Activated CD4-positive, alpha-beta T cell treated with anti-CD3 and anti-CD28 coated beads, Interleukin-2, amount 10 ng/mL, durations not matched to agents 7 days and 5 days (primary cell): ENCODE measurements around the gene CCNI2. TPM values are rescaled to one million over a fixed set of nuclear protein-coding genes. Genes with fewer than 3 reads are reported as not detected.

Source experiments
- CTCF ChIA-PET: fragments of 350-600 bp; sonication (Branson Sonifier 250); formaldehyde crosslinking; loops from one replicate; lab custom pipeline; 2021; ENCODE audit warnings: antibody characterized with exemption; lab: Charles Lee
- POLR2A ChIA-PET: fragments of 350-600 bp; sonication (Branson Sonifier 250); formaldehyde crosslinking; loops from one replicate; lab custom pipeline; 2021; ENCODE audit warnings: antibody characterized with exemption; lab: Charles Lee
- DNase-seq: peaks from one replicate; pipeline ENCODE4 v3.0.0-alpha.2; 2020
- H3K27ac Mint-ChIP-seq: one replicate; pipeline ENCODE4 v1.8.0; 2021; ENCODE audit warnings: mild to moderate bottlenecking, moderate library complexity, mixed read lengths
- H3K27me3 Mint-ChIP-seq: one replicate; pipeline ENCODE4 v1.8.0; 2021; ENCODE audit warnings: mixed read lengths
- H3K36me3 Mint-ChIP-seq: one replicate; pipeline ENCODE4 v1.8.0; 2021; ENCODE audit warnings: low read depth, mixed read lengths
- H3K4me1 Mint-ChIP-seq: one replicate; pipeline ENCODE4 v1.8.0; 2021; ENCODE audit warnings: mixed read lengths
- H3K4me3 Mint-ChIP-seq: one replicate; pipeline ENCODE4 v1.8.0; 2021; ENCODE audit warnings: mild to moderate bottlenecking, moderate library complexity, mixed read lengths
- H3K9me3 Mint-ChIP-seq: one replicate; pipeline ENCODE4 v1.8.0; 2021; ENCODE audit warnings: mixed read lengths
- total RNA-seq, 2 experiments: library from RNA; stranded (reverse); gene quantifications; one replicate each; pipeline ENCODE4 v1.2.3, GENCODE V29; 2021

Gene CCNI2
- total RNA-seq, 2 experiments from 2014 or later = 5.5 to 6.2 TPM

- Mint-ChIP-seq H3K4me3 (no peak overlapping the region), H3K36me3 (peaks cover 3% of the 10 kb centered on the region), H3K27ac (no peak overlapping the region), H3K9me3 (no peaks in the 10 kb centered on the region), H3K4me1 (peaks cover 40% of the 10 kb centered on the region), H3K27me3 (no peaks in the 10 kb centered on the region)
- ChIA-PET POLR2A (no interaction called here), CTCF (interaction anchor here (1.1 to 3.0 kb wide), 3 partner anchors 15 to 114 kb away, joined by 3 to 11 read pairs (median 10); partner anchors contain the start of gene KIF3A)
- no peak for DNase-seq
These were observed 5.4 kb downstream of the CCNI2 start for GRCh38 chr5:132752581-132753125.

GRCh38 chr5:132753135-132753987 is 6.1 kb downstream of the CCNI2 start:
- H3K9me3 Mint-ChIP-seq = no peaks in the 10 kb centered on the region
- no peak overlapping the region for H3K27ac Mint-ChIP-seq
- H3K27me3 Mint-ChIP-seq = no peaks in the 10 kb centered on the region
- ChIA-PET CTCF (interaction anchor here (0.7 to 1.9 kb wide), 3 partner anchors 48 to 115 kb away, joined by 3 to 6 read pairs (median 3); no protein-coding TSS in a partner anchor), POLR2A (no interaction called here)
- peaks cover 3% of the 10 kb centered on the region for H3K36me3 Mint-ChIP-seq
- H3K4me1 Mint-ChIP-seq = peaks cover 36% of the 10 kb centered on the region
- no peak overlapping the region for H3K4me3 Mint-ChIP-seq
- DNase-seq = no peak

GRCh38 chr5:132754111-132754510 is 6.9 kb downstream of the CCNI2 start:
- H3K9me3 Mint-ChIP-seq = no peaks in the 10 kb centered on the region
- no peak overlapping the region for H3K4me3 Mint-ChIP-seq
- H3K4me1 Mint-ChIP-seq = peaks cover 32% of the 10 kb centered on the region
- no peaks in the 10 kb centered on the region for H3K36me3 Mint-ChIP-seq
- H3K27ac Mint-ChIP-seq = no peak overlapping the region
- no peak for DNase-seq
- ChIA-PET POLR2A (interaction anchor here (0.6 kb wide), 1 partner anchor 208 kb away, joined by 4 read pairs; no protein-coding TSS in a partner anchor), CTCF (interaction anchor here (0.5 to 1.9 kb wide), 7 partner anchors 9 to 215 kb away, joined by 3 to 6 read pairs (median 3); no protein-coding TSS in a partner anchor)
- H3K27me3 Mint-ChIP-seq = no peaks in the 10 kb centered on the region

DNA sequence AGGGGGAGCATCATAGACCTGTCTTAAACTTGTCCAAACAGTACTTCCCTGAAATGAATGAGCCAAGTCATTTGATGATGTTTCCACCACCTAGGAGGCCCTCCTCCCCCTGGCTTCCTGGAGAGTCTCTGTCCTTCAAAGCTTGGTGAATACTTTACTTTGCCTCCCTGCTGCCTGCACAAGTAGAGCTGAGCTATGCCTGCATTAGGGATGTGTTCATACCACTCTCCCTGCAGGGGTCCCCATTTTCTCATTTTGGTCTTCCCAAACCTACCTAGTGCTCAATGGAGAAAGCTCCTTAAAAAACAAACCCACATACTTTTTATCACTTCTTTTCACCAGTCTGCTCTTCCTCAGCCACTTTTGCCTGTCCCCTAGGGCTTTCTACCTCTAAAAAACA is 7.7 kb downstream of the CCNI2 start:
- no peak overlapping the region for H3K27ac Mint-ChIP-seq
- ChIA-PET CTCF (interaction anchor here (0.9 to 1.9 kb wide), 7 partner anchors 8 to 308 kb away, joined by 3 to 6 read pairs (median 5); no protein-coding TSS in a partner anchor), POLR2A (interaction anchor here (0.7 kb wide), 1 partner anchor 11 kb away, joined by 3 read pairs; no protein-coding TSS in a partner anchor)
- no peaks in the 10 kb centered on the region for H3K36me3 Mint-ChIP-seq
- DNase-seq = no peak
- no peak overlapping the region for H3K4me3 Mint-ChIP-seq
- no peaks in the 10 kb centered on the region for H3K27me3 Mint-ChIP-seq
- no peaks in the 10 kb centered on the region for H3K9me3 Mint-ChIP-seq
- peaks cover 32% of the 10 kb centered on the region for H3K4me1 Mint-ChIP-seq

GRCh38 chr5:132756542-132756941 is 9.3 kb downstream of the CCNI2 start:
- ChIA-PET CTCF (interaction anchor here (0.9 to 2.6 kb wide), 2 partner anchors 9 to 20 kb away, joined by 3 to 11 read pairs; partner anchors contain the start of gene CCNI2), POLR2A (no interaction called here)
- no peak for DNase-seq
- Mint-ChIP-seq H3K36me3 (no peaks in the 10 kb centered on the region), H3K9me3 (no peaks in the 10 kb centered on the region), H3K4me3 (no peak overlapping the region), H3K4me1 (peaks cover 16% of the 10 kb centered on the region), H3K27me3 (no peaks in the 10 kb centered on the region), H3K27ac (no peak overlapping the region)

GRCh38 chr5:132758451-132758850 is 11.2 kb downstream of the CCNI2 start:
- Mint-ChIP-seq H3K9me3 (no peaks in the 10 kb centered on the region), H3K27me3 (no peaks in the 10 kb centered on the region), H3K36me3 (no peaks in the 10 kb centered on the region), H3K4me3 (no peak overlapping the region), H3K27ac (no peak overlapping the region), H3K4me1 (peaks cover 14% of the 10 kb centered on the region)
- POLR2A ChIA-PET = no interaction called here
- no peak for DNase-seq
- CTCF ChIA-PET = interaction anchor here (2.6 kb wide), 1 partner anchor 11 kb away, joined by 11 read pairs; the partner anchor contains the start of gene CCNI2

DNA sequence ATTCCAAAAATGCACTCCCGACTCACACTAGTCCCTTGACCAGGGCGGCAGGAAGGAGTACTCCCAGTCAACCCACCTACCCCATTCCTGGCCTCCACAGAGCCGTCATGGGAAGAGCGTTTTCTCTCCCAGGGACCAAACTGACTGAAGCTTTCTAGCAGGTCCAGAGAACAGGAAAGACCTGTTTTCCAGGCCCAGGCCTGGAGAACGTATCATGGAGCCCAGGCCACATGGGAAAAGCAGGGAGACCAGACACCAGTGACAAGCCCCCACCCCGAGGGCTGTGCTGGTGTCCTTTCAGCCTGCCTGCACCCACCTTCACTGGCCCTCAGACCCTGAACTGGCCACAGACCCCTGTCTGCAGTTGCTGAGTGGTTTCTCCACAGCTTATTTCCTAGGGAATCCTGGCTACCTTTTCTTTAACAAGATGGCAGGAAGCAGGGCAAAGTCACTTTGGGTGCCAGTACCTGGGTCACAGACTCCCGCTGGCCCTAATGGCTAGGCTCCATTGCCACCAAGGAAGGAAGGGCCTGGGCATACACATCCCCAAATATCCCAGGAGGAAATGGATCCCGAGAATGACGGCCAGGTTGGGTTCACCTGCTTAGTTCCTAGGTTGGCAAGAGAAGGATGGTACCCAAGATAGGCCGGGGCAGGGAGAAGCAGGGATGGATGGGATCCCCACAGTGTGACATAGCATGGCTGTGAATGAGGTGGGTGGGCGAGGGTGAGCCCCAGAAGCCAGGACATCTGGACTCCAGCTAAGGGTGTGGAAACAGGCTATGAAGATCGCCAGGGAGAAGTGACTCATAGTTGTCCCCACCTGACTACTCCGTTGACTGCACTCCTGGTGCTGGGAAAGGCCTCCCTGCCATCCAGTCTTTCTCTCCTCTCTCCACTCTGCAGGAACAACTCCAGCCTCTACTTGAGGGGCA is 12.2 kb downstream of the CCNI2 start:
- Mint-ChIP-seq H3K27me3 (no peaks in the 10 kb centered on the region), H3K9me3 (no peaks in the 10 kb centered on the region), H3K36me3 (no peaks in the 10 kb centered on the region), H3K27ac (no peak overlapping the region), H3K4me1 (peaks cover 9% of the 10 kb centered on the region), H3K4me3 (no peak overlapping the region)
- CTCF ChIA-PET = interaction anchor here (0.8 to 1.6 kb wide), 2 partner anchors 16 to 18 kb away, joined by 3 read pairs; partner anchors contain the start of gene SEPTIN8
- DNase-seq = no peak
- POLR2A ChIA-PET = no interaction called here

DNA sequence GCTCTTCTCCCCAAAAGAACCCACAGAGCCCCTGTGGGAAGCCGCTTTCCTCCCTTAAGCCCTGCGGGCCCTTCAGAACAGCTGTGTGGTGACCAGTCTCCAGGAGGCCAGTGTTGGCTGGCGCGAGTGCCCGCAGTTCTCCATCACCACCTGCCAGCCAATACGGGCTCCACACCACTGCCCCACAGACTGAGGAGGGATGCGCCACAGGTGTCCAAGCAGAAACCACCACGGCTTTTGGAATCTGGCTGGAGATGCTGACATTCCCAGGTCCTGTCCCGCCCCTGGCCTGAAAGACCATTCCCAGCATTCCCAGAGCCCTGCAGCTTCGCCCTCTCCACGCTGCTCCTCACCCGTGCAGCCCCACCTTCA is 12.8 kb downstream of the CCNI2 start:
- no peaks in the 10 kb centered on the region for H3K36me3 Mint-ChIP-seq
- no peak for DNase-seq
- H3K27me3 Mint-ChIP-seq = no peaks in the 10 kb centered on the region
- H3K4me1 Mint-ChIP-seq = peaks cover 4% of the 10 kb centered on the region
- H3K9me3 Mint-ChIP-seq = no peaks in the 10 kb centered on the region
- H3K4me3 Mint-ChIP-seq = no peak overlapping the region
- CTCF ChIA-PET = interaction anchor here (0.8 to 1.6 kb wide), 2 partner anchors 16 to 18 kb away, joined by 3 read pairs; partner anchors contain the start of gene SEPTIN8
- POLR2A ChIA-PET = no interaction called here
- no peak overlapping the region for H3K27ac Mint-ChIP-seq

GRCh38 chr5:132760601-132761317 is 13.5 kb downstream of the CCNI2 start:
- Mint-ChIP-seq H3K36me3 (no peaks in the 10 kb centered on the region), H3K27ac (no peak overlapping the region), H3K27me3 (no peaks in the 10 kb centered on the region), H3K9me3 (no peaks in the 10 kb centered on the region), H3K4me1 (no peaks in the 10 kb centered on the region), H3K4me3 (no peak overlapping the region)
- POLR2A ChIA-PET = interaction anchor here (0.6 kb wide), 1 partner anchor 1067 kb away, joined by 4 read pairs; no protein-coding TSS in a partner anchor
- no peak for DNase-seq
- CTCF ChIA-PET = interaction anchor here (0.6 to 1.6 kb wide), 3 partner anchors 17 to 296 kb away, joined by 3 read pairs; partner anchors contain the start of gene SEPTIN8

GRCh38 chr5:132761321-132762240 is 14.4 kb downstream of the CCNI2 start:
- Mint-ChIP-seq H3K27me3 (no peaks in the 10 kb centered on the region), H3K27ac (no peak overlapping the region), H3K36me3 (no peaks in the 10 kb centered on the region), H3K9me3 (no peaks in the 10 kb centered on the region), H3K4me1 (no peaks in the 10 kb centered on the region), H3K4me3 (no peak overlapping the region)
- CTCF ChIA-PET = interaction anchor here (0.5 to 1.7 kb wide), 4 partner anchors 16 to 223 kb away, joined by 3 to 5 read pairs (median 3); partner anchors contain the start of genes KIF3A and SEPTIN8
- POLR2A ChIA-PET = interaction anchor here (0.6 kb wide), 1 partner anchor 1068 kb away, joined by 4 read pairs; no protein-coding TSS in a partner anchor
- no peak for DNase-seq
